OCI-LY1 (cell line): Measurements from ENCODE around the gene ZSWIM9.

Experiments used
- H2AFZ ChIP-seq: fragments of 200-600 bp; sonication (generic), shearing (Covaris generic); 2 replicates; pipeline ENCODE4 v1.6.0; 2014; ENCODE audit warnings: antibody characterized with exemption, mild to moderate bottlenecking, low read length
- H3F3A ChIP-seq: fragments of 200-600 bp; sonication (generic), shearing (Covaris generic); 2 replicates; pipeline ENCODE4 v1.6.0; 2014; ENCODE audit warnings: mild to moderate bottlenecking, antibody characterized with exemption, low read length, moderate library complexity; ENCODE audit not compliant: insufficient read depth
- H3K27ac ChIP-seq: fragments of 200-600 bp; sonication (generic); 2 replicates; pipeline ENCODE4 v1.5.1; 2014; ENCODE audit warnings: low read length, mixed run types, mild to moderate bottlenecking, low read depth; ENCODE audit not compliant: poor library complexity, severe bottlenecking
- H3K27me3 ChIP-seq: fragments of 200-600 bp; sonication (generic); 2 replicates; pipeline ENCODE4 v1.6.0; 2014; ENCODE audit warnings: antibody characterized with exemption, mild to moderate bottlenecking, low read length, moderate library complexity; ENCODE audit not compliant: insufficient read depth
- H3K36me3 ChIP-seq: fragments of 200-600 bp; sonication (generic); 2 replicates; pipeline ENCODE4 v1.6.1; 2014; ENCODE audit warnings: mild to moderate bottlenecking, antibody characterized with exemption, low read length, moderate library complexity, mixed read lengths; ENCODE audit not compliant: insufficient read depth
- H3K4me1 ChIP-seq: fragments of 200-600 bp; sonication (generic); 2 replicates; pipeline ENCODE4 v1.5.1; 2014; ENCODE audit warnings: mild to moderate bottlenecking, low read length, moderate library complexity; ENCODE audit not compliant: insufficient read depth, severe bottlenecking
- H3K4me2 ChIP-seq: fragments of 200-600 bp; sonication (generic), shearing (Covaris generic); 2 replicates; pipeline ENCODE4 v1.6.1; 2014; ENCODE audit warnings: low read length
- H3K4me3 ChIP-seq: fragments of 200-600 bp; sonication (generic); 2 replicates; pipeline ENCODE4 v1.5.1; 2014; ENCODE audit warnings: low read length, low read depth, mild to moderate bottlenecking, mixed read lengths; ENCODE audit not compliant: poor library complexity, severe bottlenecking
- H3K79me2 ChIP-seq: fragments of 200-600 bp; shearing (Covaris generic); 2 replicates; pipeline ENCODE4 v1.6.1; 2016; ENCODE audit warnings: mixed run types, low read length, mixed read lengths; ENCODE audit not compliant: insufficient read depth
- H3K9ac ChIP-seq: fragments of 200-600 bp; sonication (generic), shearing (Covaris generic); 2 replicates; pipeline ENCODE4 v1.6.1; 2014; ENCODE audit warnings: mild to moderate bottlenecking, low read length, mixed read lengths
- H3K9me2 ChIP-seq: fragments of 200-600 bp; sonication (generic), shearing (Covaris generic); 2 replicates; pipeline ENCODE4 v1.6.1; 2014; ENCODE audit warnings: low read depth, mild to moderate bottlenecking, low read length, mixed read lengths
- H3K9me3 ChIP-seq: fragments of 200-600 bp; shearing (Covaris generic); 2 replicates; pipeline ENCODE4 v1.6.1; 2014; ENCODE audit warnings: low read length, mixed read lengths
- H4K20me1 ChIP-seq: fragments of 200-600 bp; sonication (generic), shearing (Covaris generic); 2 replicates; pipeline ENCODE4 v1.6.0; 2016; ENCODE audit warnings: mild to moderate bottlenecking, low read length; ENCODE audit not compliant: insufficient read depth
- CTCF ChIP-seq: fragments of 200-600 bp; sonication (generic), shearing (Covaris generic); IDR thresholded peaks from 2 replicates; pipeline ENCODE4 v1.5.1; 2017; ENCODE audit warnings: mild to moderate bottlenecking, antibody characterized with exemption, low read length, moderate library complexity, mixed read lengths
- EZH2 ChIP-seq: fragments of 200-600 bp; sonication (generic), shearing (Covaris generic); IDR thresholded peaks from 2 replicates; pipeline ENCODE4 v1.8.0; 2017; ENCODE audit warnings: borderline replicate concordance, mixed run types, mild to moderate bottlenecking, antibody characterized with exemption, low read length, moderate library complexity, mixed read lengths

ZSWIM9 gene

GRCh38 chr19:48122421-48122820, 48.1 kb upstream of the ZSWIM9 start:
- no peaks in the 10 kb centered on the region for H3F3A ChIP-seq
- TF ChIP-seq EZH2 (no peak), CTCF (no peak)
- H3K4me3 ChIP-seq, result no peak overlapping the region
- no peaks in the 10 kb centered on the region for H3K27me3 ChIP-seq
- H3K4me1 ChIP-seq, result no peaks in the 10 kb centered on the region
- H3K79me2 ChIP-seq, result no peaks in the 10 kb centered on the region
- H3K36me3 ChIP-seq, result peaks cover 78% of the 10 kb centered on the region
- no peaks in the 10 kb centered on the region for H3K9me3 ChIP-seq
- no peak overlapping the region for H3K9ac ChIP-seq
- H3K9me2 ChIP-seq, result no peaks in the 10 kb centered on the region
- H2AFZ ChIP-seq, result no peak overlapping the region
- H3K4me2 ChIP-seq, result no peak overlapping the region
- H4K20me1 ChIP-seq, result no peaks in the 10 kb centered on the region
- no peak overlapping the region for H3K27ac ChIP-seq

- peaks cover 76% of the 10 kb centered on the region for H3K36me3 ChIP-seq
Measured at GRCh38 chr19:48123907-48124651, 46.4 kb upstream of the ZSWIM9 start.

GRCh38 chr19:48127561-48127960, 42.9 kb upstream of the ZSWIM9 start:
- no peak overlapping the region for H2AFZ ChIP-seq
- H3K9ac ChIP-seq, result no peak overlapping the region
- H3K4me2 ChIP-seq, result no peak overlapping the region
- H3K9me3 ChIP-seq, result no peaks in the 10 kb centered on the region
- no peak overlapping the region for H3K27ac ChIP-seq
- H3K4me3 ChIP-seq, result no peak overlapping the region
- no peaks in the 10 kb centered on the region for H3K9me2 ChIP-seq
- H3K27me3 ChIP-seq, result no peaks in the 10 kb centered on the region
- no peaks in the 10 kb centered on the region for H3K4me1 ChIP-seq
- H4K20me1 ChIP-seq, result no peaks in the 10 kb centered on the region
- H3F3A ChIP-seq, result no peaks in the 10 kb centered on the region
- TF ChIP-seq EZH2 (no peak), CTCF (no peak)
- H3K36me3 ChIP-seq, result peaks cover 76% of the 10 kb centered on the region
- H3K79me2 ChIP-seq, result no peaks in the 10 kb centered on the region

More at GRCh38 chr19:48123907-48124651, 46.4 kb upstream of the ZSWIM9 start:
- no peak overlapping the region for H3K4me3 ChIP-seq
- H3K27ac ChIP-seq, result no peak overlapping the region
- no peaks in the 10 kb centered on the region for H3K4me1 ChIP-seq
- H4K20me1 ChIP-seq, result no peaks in the 10 kb centered on the region
- H3K9me2 ChIP-seq, result no peaks in the 10 kb centered on the region
- no peaks in the 10 kb centered on the region for H3F3A ChIP-seq
- H3K9me3 ChIP-seq, result no peaks in the 10 kb centered on the region
- no peak overlapping the region for H2AFZ ChIP-seq
- TF ChIP-seq EZH2, result no peak
- TF ChIP-seq CTCF, result no peak
- no peak overlapping the region for H3K9ac ChIP-seq
- H3K27me3 ChIP-seq, result no peaks in the 10 kb centered on the region
- no peak overlapping the region for H3K4me2 ChIP-seq
- no peaks in the 10 kb centered on the region for H3K79me2 ChIP-seq
